ENCODE measurements around the gene PCDHGC4. TPM values are rescaled to one million over a fixed set of nuclear protein-coding genes. Genes with fewer than 3 reads are reported as not detected.

The PCDHGC4 gene
- total RNA-seq, 1 experiment from 2014 or later = 0.57 TPM

DNA sequence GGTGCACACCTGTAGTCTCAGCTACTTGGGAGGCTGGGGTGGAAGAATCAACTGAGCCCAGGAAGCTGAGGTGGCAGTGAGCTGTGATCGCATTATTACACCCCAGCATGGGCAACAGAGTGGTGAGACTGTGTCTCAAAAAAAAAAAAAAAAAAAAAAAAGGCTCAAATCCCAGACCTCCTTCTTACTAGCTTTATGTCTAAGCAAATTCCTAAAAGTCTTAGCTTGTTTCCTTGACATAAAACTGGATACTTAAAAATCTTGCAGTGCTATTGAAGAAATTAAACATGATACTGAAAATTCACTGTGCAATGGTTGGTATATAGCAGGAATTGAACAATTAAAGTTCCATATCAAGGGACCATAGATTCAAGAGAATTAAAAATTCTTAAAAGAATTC is 49.1 kb downstream of the PCDHGC4 start:
- CTCF ChIA-PET = no interaction called here
- no peak for DNase-seq (ENCODE audit: low read depth, low spot score)
- no TSS peak for BruUV-seq (replicated peaks)
- POLR2A ChIA-PET = interaction anchor here (0.6 to 0.7 kb wide), 2 partner anchors 24 to 508 kb away, joined by 6 to 15 read pairs; no protein-coding TSS in a partner anchor
- Histone ChIP-seq H3K4me3 (ENCODE audit: low read depth in 2 of 2, low read length in 2 of 2) (no peak overlapping the region), H3K9me3 (ENCODE audit: control insufficient read depth, insufficient read depth, low read depth, low read length) (no peaks in the 10 kb centered on the region), H3K4me1 (ENCODE audit: control insufficient read depth, insufficient read depth, low read length) (no peaks in the 10 kb centered on the region), H3K27me3 (ENCODE audit: control insufficient read depth, insufficient read depth, low read length) (no peaks in the 10 kb centered on the region), H3K36me3 (ENCODE audit: control insufficient read depth, insufficient read depth, low read length) (0 out of 2 replicates have a peak, but pooled peaks cover 4% of the 10 kb centered on the region), H3K27ac (ENCODE audit: low read length) (no peak overlapping the region)
- intact Hi-C loops (cut with micrococcal nuclease; ENCODE audit: unreplicated experiment) = no loop called here
- in situ Hi-C loops (cut with HindIII; ENCODE audit: low pct_unique_long_range_greater_than_20kb, low sequenced_read_pairs) = no loop called here
- no peak for TF ChIP-seq TCF7L2 (IDR thresholded peaks at IDR 0.05; ENCODE audit: low read depth, low read length)
- no peak for ATAC-seq

DNA sequence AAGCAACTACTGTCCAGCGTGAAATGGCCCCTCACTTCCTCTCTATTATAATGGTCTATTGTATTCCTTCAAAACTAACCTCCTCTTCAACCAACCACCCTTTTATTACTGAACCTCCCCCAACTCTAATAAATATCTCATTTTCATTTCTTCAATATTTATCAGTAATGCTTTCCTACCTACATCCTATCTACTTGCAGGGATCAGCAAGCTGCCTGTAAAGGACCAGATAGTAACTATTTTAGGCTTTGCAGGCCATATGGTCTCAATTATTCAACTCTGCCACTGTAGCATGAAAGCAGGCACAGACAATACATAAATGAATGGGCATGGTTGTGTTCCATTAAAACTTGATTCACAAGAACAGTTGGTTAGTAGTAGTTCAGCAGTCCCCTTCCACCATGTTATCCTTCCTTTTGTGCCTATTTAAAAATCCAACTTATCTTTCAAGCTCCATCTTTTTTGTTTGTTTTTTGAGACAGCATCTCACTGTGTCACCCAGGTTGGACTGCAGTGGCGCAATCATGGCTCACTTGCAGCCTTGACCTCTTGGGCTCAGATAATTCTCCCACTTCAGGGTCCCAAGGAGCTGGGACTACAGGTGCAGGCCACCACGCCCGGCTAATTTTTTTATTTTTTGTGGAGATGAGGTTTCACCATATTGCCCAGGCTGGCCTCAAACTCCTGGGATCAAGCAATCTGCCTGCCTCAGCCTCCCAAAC is 49.8 kb downstream of the PCDHGC4 start:
- no peak for TF ChIP-seq POLR2AphosphoS5 (IDR thresholded peaks at IDR 0.05; ENCODE audit: low read depth, low read length)
- no peak for TF ChIP-seq TCF7L2 (IDR thresholded peaks at IDR 0.05; ENCODE audit: low read depth, low read length)
- TF ChIP-seq SIN3A (IDR thresholded peaks at IDR 0.05; ENCODE audit: borderline replicate concordance, insufficient read depth, low read depth, low read length) = no peak
- TF ChIP-seq, protein P1, sequence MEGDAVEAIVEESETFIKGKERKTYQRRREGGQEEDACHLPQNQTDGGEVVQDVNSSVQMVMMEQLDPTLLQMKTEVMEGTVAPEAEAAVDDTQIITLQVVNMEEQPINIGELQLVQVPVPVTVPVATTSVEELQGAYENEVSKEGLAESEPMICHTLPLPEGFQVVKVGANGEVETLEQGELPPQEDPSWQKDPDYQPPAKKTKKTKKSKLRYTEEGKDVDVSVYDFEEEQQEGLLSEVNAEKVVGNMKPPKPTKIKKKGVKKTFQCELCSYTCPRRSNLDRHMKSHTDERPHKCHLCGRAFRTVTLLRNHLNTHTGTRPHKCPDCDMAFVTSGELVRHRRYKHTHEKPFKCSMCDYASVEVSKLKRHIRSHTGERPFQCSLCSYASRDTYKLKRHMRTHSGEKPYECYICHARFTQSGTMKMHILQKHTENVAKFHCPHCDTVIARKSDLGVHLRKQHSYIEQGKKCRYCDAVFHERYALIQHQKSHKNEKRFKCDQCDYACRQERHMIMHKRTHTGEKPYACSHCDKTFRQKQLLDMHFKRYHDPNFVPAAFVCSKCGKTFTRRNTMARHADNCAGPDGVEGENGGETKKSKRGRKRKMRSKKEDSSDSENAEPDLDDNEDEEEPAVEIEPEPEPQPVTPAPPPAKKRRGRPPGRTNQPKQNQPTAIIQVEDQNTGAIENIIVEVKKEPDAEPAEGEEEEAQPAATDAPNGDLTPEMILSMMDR (IDR thresholded peaks at IDR 0.05) = no peak
- TF ChIP-seq, protein P2, sequence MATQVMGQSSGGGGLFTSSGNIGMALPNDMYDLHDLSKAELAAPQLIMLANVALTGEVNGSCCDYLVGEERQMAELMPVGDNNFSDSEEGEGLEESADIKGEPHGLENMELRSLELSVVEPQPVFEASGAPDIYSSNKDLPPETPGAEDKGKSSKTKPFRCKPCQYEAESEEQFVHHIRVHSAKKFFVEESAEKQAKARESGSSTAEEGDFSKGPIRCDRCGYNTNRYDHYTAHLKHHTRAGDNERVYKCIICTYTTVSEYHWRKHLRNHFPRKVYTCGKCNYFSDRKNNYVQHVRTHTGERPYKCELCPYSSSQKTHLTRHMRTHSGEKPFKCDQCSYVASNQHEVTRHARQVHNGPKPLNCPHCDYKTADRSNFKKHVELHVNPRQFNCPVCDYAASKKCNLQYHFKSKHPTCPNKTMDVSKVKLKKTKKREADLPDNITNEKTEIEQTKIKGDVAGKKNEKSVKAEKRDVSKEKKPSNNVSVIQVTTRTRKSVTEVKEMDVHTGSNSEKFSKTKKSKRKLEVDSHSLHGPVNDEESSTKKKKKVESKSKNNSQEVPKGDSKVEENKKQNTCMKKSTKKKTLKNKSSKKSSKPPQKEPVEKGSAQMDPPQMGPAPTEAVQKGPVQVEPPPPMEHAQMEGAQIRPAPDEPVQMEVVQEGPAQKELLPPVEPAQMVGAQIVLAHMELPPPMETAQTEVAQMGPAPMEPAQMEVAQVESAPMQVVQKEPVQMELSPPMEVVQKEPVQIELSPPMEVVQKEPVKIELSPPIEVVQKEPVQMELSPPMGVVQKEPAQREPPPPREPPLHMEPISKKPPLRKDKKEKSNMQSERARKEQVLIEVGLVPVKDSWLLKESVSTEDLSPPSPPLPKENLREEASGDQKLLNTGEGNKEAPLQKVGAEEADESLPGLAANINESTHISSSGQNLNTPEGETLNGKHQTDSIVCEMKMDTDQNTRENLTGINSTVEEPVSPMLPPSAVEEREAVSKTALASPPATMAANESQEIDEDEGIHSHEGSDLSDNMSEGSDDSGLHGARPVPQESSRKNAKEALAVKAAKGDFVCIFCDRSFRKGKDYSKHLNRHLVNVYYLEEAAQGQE (IDR thresholded peaks at IDR 0.05; ENCODE audit: insufficient read depth in 1 of 2, low read depth in 2 of 2, low read length in 1 of 2) = no peak
- ATAC-seq (no peak), DNase-seq (ENCODE audit: low read depth, low spot score) (no peak)
- Histone ChIP-seq H3K27me3 (ENCODE audit: control insufficient read depth, insufficient read depth, low read length) (no peaks in the 10 kb centered on the region), H3K36me3 (ENCODE audit: control insufficient read depth, insufficient read depth, low read length) (0 out of 2 replicates have a peak, but pooled peaks cover 4% of the 10 kb centered on the region), H3K4me3 (ENCODE audit: low read depth in 2 of 2, low read length in 2 of 2) (no peak overlapping the region), H3K9me3 (ENCODE audit: control insufficient read depth, insufficient read depth, low read depth, low read length) (no peaks in the 10 kb centered on the region), H3K4me1 (ENCODE audit: control insufficient read depth, insufficient read depth, low read length) (no peaks in the 10 kb centered on the region), H3K27ac (ENCODE audit: low read length) (no peak overlapping the region)
- in situ Hi-C loops (cut with HindIII; ENCODE audit: low pct_unique_long_range_greater_than_20kb, low sequenced_read_pairs) = no loop called here
- BruUV-seq (replicated peaks) = no TSS peak
- intact Hi-C loops (cut with micrococcal nuclease; ENCODE audit: unreplicated experiment) = no loop called here
- ChIA-PET POLR2A (interaction anchor here (0.6 to 0.7 kb wide), 2 partner anchors 23 to 508 kb away, joined by 6 to 15 read pairs; no protein-coding TSS in a partner anchor), CTCF (no interaction called here)

Other genes with a start within 250 kb of the PCDHGC4 start
- 0.15 TPM for gene PCDHB15, start 239.6 kb upstream of the PCDHGC4 start, total RNA-seq (2021; ENCODE audit: unreplicated experiment)
- 0.28 TPM for gene SLC25A2, start 181.0 kb upstream of the PCDHGC4 start, total RNA-seq (2021; ENCODE audit: unreplicated experiment)
- 71.0 TPM for gene TAF7, start 164.2 kb upstream of the PCDHGC4 start, total RNA-seq (2021; ENCODE audit: unreplicated experiment)
- 0.92 TPM for gene PCDHGA1, start 154.5 kb upstream of the PCDHGC4 start, total RNA-seq (2021; ENCODE audit: unreplicated experiment)
- 0.05 TPM for gene PCDHGA2, start 146.3 kb upstream of the PCDHGC4 start, total RNA-seq (2021; ENCODE audit: unreplicated experiment)
- not detected for gene PCDHGA3, start 141.2 kb upstream of the PCDHGC4 start, total RNA-seq (2021; ENCODE audit: unreplicated experiment)
- 2.0 TPM for gene PCDHGB1, start 134.9 kb upstream of the PCDHGC4 start, total RNA-seq (2021; ENCODE audit: unreplicated experiment)
- 0.69 TPM for gene PCDHGA4, start 130.0 kb upstream of the PCDHGC4 start, total RNA-seq (2021; ENCODE audit: unreplicated experiment)
- gene PCDHGB2, start 125.0 kb upstream of the PCDHGC4 start, total RNA-seq (2021; ENCODE audit: unreplicated experiment) = 5.3 TPM
- gene PCDHGA5, start 120.9 kb upstream of the PCDHGC4 start, total RNA-seq (2021; ENCODE audit: unreplicated experiment) = 0.67 TPM
- gene PCDHGB3, start 114.8 kb upstream of the PCDHGC4 start, total RNA-seq (2021; ENCODE audit: unreplicated experiment) = 0.49 TPM
- gene PCDHGA6, start 111.1 kb upstream of the PCDHGC4 start, total RNA-seq (2021; ENCODE audit: unreplicated experiment) = 0.59 TPM
- gene PCDHGA7, start 102.3 kb upstream of the PCDHGC4 start, total RNA-seq (2021; ENCODE audit: unreplicated experiment) = 0.18 TPM
- gene PCDHGB4, start 97.3 kb upstream of the PCDHGC4 start, total RNA-seq (2021; ENCODE audit: unreplicated experiment) = 0.21 TPM
- 0.18 TPM for gene PCDHGA8, start 92.4 kb upstream of the PCDHGC4 start, total RNA-seq (2021; ENCODE audit: unreplicated experiment)
- gene PCDHGB5, start 87.1 kb upstream of the PCDHGC4 start, total RNA-seq (2021; ENCODE audit: unreplicated experiment) = 0.87 TPM
- gene PCDHGA9, start 82.3 kb upstream of the PCDHGC4 start, total RNA-seq (2021; ENCODE audit: unreplicated experiment) = 0.15 TPM
- 0.23 TPM for gene PCDHGB6, start 77.0 kb upstream of the PCDHGC4 start, total RNA-seq (2021; ENCODE audit: unreplicated experiment)
- 0.69 TPM for gene PCDHGA10, start 72.0 kb upstream of the PCDHGC4 start, total RNA-seq (2021; ENCODE audit: unreplicated experiment)
- 6.7 TPM for gene PCDHGB7, start 67.4 kb upstream of the PCDHGC4 start, total RNA-seq (2021; ENCODE audit: unreplicated experiment)
- gene PCDHGA11, start 64.0 kb upstream of the PCDHGC4 start, total RNA-seq (2021; ENCODE audit: unreplicated experiment) = 0.39 TPM
- 0.21 TPM for gene PCDHGA12, start 54.5 kb upstream of the PCDHGC4 start, total RNA-seq (2021; ENCODE audit: unreplicated experiment)
- gene PCDHGC3, start 9.1 kb upstream of the PCDHGC4 start, total RNA-seq (2021; ENCODE audit: unreplicated experiment) = 54.1 TPM
- 0.36 TPM for gene PCDHGC5, start 4.1 kb downstream of the PCDHGC4 start, total RNA-seq (2021; ENCODE audit: unreplicated experiment)
- gene DIAPH1, start 134.0 kb downstream of the PCDHGC4 start, total RNA-seq (2021; ENCODE audit: unreplicated experiment) = 155 TPM
- gene HDAC3, start 151.8 kb downstream of the PCDHGC4 start, total RNA-seq (2021; ENCODE audit: unreplicated experiment) = 75.5 TPM
- 13.3 TPM for gene RELL2, start 152.0 kb downstream of the PCDHGC4 start, total RNA-seq (2021; ENCODE audit: unreplicated experiment)
- gene FCHSD1, start 166.4 kb downstream of the PCDHGC4 start, total RNA-seq (2021; ENCODE audit: unreplicated experiment) = 32.8 TPM
- gene ARAP3, start 197.2 kb downstream of the PCDHGC4 start, total RNA-seq (2021; ENCODE audit: unreplicated experiment) = 2.5 TPM